Lower lobe of right lung (tissue), 2 donors: ENCODE data around the gene ATP8A1. TPM values are rescaled to one million over a fixed set of nuclear protein-coding genes. Genes with fewer than 3 reads are reported as not detected.

Experiments used
- ATAC-seq, 2 donors: fragments of 200-7000 bp; cut with Tn5 transposase; one replicate each; pipeline ENCODE4 v1.9.1; 2020 to 2022; ENCODE audit warnings: mild to moderate bottlenecking in 2 of 2, moderate library complexity in 2 of 2
- DNase-seq: peaks from one replicate; pipeline ENCODE4 v3.0.0-alpha.2; 2020
- H3K27ac ChIP-seq: fragments of 200-600 bp; one replicate; pipeline ENCODE4 v1.8.0; 2022
- H3K27me3 ChIP-seq: fragments of 200-600 bp; one replicate; pipeline ENCODE4 v1.8.0; 2022; ENCODE audit warnings: low read depth
- H3K36me3 ChIP-seq: fragments of 200-600 bp; one replicate; pipeline ENCODE4 v1.8.0; 2022; ENCODE audit warnings: mild to moderate bottlenecking
- H3K4me1 ChIP-seq: fragments of 200-600 bp; one replicate; pipeline ENCODE4 v1.8.0; 2022
- H3K4me3 ChIP-seq: fragments of 200-600 bp; one replicate; pipeline ENCODE4 v1.8.0; 2022; ENCODE audit warnings: mild to moderate bottlenecking
- H3K9me3 ChIP-seq: fragments of 200-600 bp; one replicate; pipeline ENCODE4 v1.8.0; 2022
- CTCF ChIP-seq: fragments of 200-600 bp; IDR thresholded peaks from one replicate; pipeline ENCODE4 v1.8.0; 2022; ENCODE audit warnings: antibody characterized with exemption, mild to moderate bottlenecking
- intact Hi-C: fragments of 100-400 bp; cut with DNase I; formaldehyde crosslinking; loops from one replicate; pipeline ENCODE4 v1.11.0; 2022
- total RNA-seq: library from RNA; stranded (reverse); fragmentation: NEBNext Ultra II Directional; extraction: Animal tissue kit (Norgen Biotek cat#: 25700); gene quantifications from one replicate; pipeline ENCODE4 v1.2.1, GENCODE V29; 2021
- donor health status: DM: no; HTN: yes; CAD: no; lungs with severe emphysema.

ATP8A1 gene
- total RNA-seq, 1 donor from 2014 or later = 84.7 TPM

DNA sequence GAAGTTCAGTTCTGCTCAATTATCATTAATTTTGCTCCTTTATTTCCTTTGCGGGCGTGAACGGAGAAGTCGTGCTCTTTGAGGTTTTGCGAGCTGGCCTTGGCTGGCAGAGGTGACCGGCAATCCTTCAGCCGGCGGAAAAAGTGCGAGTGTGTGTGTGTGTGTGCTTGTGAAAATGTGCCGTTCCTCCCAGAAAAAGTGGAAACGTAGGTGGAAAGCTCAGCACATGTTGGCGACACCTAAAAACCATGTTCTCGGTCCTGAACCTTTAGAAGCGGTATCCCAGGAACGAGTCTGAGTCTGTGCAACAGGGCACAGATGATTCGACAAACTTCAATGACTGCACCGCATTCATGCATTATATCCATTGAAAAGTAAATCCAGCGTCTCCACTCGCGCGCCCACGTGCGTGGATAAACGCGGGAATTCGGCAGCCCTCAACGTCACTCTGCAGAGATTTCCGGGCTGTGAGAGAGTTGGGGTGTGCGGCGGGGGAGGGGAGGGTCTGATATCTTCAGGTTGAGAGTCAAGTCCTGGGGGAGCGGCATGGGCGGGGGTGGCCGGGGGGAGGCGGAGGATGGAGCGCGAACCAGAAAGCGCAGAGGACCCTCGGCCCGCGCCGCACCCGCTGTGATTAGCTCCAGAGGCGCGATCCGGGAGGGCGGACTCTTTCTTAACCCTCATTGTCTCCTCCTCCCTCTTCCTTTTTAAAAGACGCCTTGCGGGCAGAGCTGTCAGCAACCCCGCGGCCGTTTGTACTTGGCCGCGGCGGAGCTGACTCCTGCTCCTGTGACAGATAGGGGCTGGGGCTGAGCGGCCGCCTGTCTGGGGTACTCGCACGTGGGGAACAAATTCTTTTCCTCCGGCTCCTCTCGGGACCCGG, 259.9 kb downstream of the ATP8A1 start, which contains the start of gene SHISA3:
TSS of gene SHISA3 (plus strand) at position 737 of the 883 bp plus-strand sequence. CDS start 569 bp downstream, outside the sequence.
- Histone ChIP-seq H3K36me3 (no peaks in the 10 kb centered on the region), H3K4me1 (peaks cover 28% of the 10 kb centered on the region), H3K4me3 (peak within 1 kb of the TSS; percentile 57), H3K27me3 (peaks cover 45% of the 10 kb centered on the region), H3K9me3 (no peaks in the 10 kb centered on the region), H3K27ac (no peak within 1 kb of the TSS)
- DNase-seq (no peak), ATAC-seq (peak; percentile 34 to 59)
- intact Hi-C loops = no loop called here
- TF ChIP-seq CTCF = no peak

- DNase-seq = no peak
- Histone ChIP-seq H3K27ac (no peak overlapping the region), H3K4me1 (peaks cover 28% of the 10 kb centered on the region)
Measured at GRCh38 chr4:42396361-42396751, 260.5 kb downstream of the ATP8A1 start.

DNA sequence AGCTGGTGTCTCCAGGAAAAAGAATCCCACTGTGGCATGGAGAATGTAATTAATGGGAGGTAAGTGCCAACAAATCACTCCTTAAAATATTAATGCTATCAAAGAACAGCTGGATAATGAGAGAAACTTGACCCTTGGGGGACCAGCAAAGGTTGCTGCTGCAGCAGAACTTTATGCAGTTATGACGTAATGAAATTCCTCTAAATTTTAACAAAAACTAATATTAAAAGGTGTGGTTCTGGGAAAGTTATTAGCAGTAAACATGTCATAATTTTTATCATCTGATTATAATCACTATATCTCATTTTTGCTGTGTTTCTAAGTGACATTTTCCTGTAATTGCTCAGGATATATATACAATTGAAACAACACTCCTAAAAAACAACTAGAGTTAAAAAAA, 261.3 kb downstream of the ATP8A1 start:
- no peak for ATAC-seq
- no peaks in the 10 kb centered on the region for H3K36me3 ChIP-seq
- no peaks in the 10 kb centered on the region for H3K9me3 ChIP-seq
- peaks cover 28% of the 10 kb centered on the region for H3K4me1 ChIP-seq
- no peak for DNase-seq
- peaks cover 45% of the 10 kb centered on the region for H3K27me3 ChIP-seq
- no peak overlapping the region for H3K4me3 ChIP-seq
- no peak for TF ChIP-seq CTCF
- no peak overlapping the region for H3K27ac ChIP-seq
- intact Hi-C loops = no loop called here

More at GRCh38 chr4:42396361-42396751, 260.5 kb downstream of the ATP8A1 start:
- TF ChIP-seq CTCF = no peak
- Histone ChIP-seq H3K9me3 (no peaks in the 10 kb centered on the region), H3K4me3 (peak overlapping the region; percentile 57), H3K36me3 (no peaks in the 10 kb centered on the region), H3K27me3 (peaks cover 45% of the 10 kb centered on the region)
- ATAC-seq = no peak
- intact Hi-C loops = no loop called here

GRCh38 chr4:42392436-42392835, 264.5 kb downstream of the ATP8A1 start:
- TF ChIP-seq CTCF = no peak
- Histone ChIP-seq H3K9me3 (no peaks in the 10 kb centered on the region), H3K27me3 (peaks cover 22% of the 10 kb centered on the region), H3K4me1 (peaks cover 10% of the 10 kb centered on the region), H3K27ac (no peak overlapping the region), H3K36me3 (no peaks in the 10 kb centered on the region), H3K4me3 (no peak overlapping the region)
- ATAC-seq (no peak), DNase-seq (no peak)
- intact Hi-C loops = no loop called here

DNA sequence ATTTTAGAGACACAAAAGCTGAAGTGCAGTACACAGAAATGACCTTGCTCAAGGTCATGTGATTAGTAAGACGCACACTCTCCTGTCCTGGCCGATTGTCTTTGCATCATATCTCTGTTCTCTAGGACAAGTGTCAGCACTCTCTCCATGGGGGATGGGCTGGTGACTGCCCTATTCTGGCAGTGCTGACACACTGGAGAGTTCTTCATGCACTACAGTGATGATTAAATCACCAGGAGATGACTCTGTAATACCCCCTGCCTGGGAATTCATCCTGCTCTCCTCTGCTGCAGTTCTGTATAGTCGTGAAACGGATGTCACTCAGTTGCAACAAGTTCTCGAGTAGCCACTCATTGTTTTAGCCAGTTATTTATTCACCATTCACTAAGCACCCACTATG, 264.9 kb downstream of the ATP8A1 start:
- Histone ChIP-seq H3K27ac (no peak overlapping the region), H3K36me3 (no peaks in the 10 kb centered on the region), H3K4me3 (no peak overlapping the region), H3K4me1 (peaks cover 7% of the 10 kb centered on the region), H3K27me3 (peaks cover 18% of the 10 kb centered on the region), H3K9me3 (no peaks in the 10 kb centered on the region)
- ATAC-seq (no peak), DNase-seq (no peak)
- TF ChIP-seq CTCF = no peak
- intact Hi-C loops = no loop called here
